Measurements from ENCODE around the gene CCR3.

DNA sequence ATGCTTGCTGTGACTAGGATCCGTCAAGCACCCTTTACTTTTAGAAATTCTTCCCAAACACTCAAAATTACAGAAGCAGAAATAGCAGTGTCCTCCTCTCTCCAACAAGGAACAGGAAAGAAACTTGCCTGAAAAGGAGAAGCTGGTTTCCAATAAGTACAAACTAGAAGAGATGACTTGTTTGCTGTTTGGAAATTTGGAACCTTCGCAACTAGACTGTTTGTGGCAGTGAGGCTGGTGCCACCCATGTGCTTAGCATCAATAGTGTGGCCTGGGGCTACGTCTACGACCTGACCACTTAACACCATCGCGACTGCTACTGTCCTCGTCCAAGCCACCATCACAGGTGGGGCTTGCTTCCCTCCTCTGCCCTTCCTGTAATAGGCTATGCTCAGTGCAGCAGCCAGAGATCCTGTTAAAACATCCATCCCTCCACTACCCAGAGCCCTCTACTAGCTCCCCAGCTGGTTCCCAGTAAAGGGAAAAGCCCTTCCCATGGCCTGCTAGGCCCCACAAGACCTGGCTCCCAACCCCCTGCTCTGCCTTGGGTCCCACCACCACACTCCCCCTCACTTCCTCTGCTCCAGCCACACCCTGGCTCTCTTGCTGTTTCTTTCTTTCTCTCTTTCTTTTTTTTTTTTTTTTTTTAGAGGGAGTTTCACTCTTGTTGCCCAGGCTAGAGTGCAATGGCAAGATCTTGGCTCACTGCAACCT lies 59.0 kb downstream of the CCR3 start:
- TF ChIP-seq, protein P1, sequence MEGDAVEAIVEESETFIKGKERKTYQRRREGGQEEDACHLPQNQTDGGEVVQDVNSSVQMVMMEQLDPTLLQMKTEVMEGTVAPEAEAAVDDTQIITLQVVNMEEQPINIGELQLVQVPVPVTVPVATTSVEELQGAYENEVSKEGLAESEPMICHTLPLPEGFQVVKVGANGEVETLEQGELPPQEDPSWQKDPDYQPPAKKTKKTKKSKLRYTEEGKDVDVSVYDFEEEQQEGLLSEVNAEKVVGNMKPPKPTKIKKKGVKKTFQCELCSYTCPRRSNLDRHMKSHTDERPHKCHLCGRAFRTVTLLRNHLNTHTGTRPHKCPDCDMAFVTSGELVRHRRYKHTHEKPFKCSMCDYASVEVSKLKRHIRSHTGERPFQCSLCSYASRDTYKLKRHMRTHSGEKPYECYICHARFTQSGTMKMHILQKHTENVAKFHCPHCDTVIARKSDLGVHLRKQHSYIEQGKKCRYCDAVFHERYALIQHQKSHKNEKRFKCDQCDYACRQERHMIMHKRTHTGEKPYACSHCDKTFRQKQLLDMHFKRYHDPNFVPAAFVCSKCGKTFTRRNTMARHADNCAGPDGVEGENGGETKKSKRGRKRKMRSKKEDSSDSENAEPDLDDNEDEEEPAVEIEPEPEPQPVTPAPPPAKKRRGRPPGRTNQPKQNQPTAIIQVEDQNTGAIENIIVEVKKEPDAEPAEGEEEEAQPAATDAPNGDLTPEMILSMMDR (IDR thresholded peaks at IDR 0.05; ENCODE audit: low read depth, low read length), result no peak
- no peak for TF ChIP-seq POLR2A (IDR thresholded peaks at IDR 0.05; ENCODE audit: extremely low read depth, insufficient read length)
